ENCODE results near the gene ZNF90. TPM values are rescaled to one million over a fixed set of nuclear protein-coding genes. Genes with fewer than 3 reads are reported as not detected.

ZNF90 gene
- total RNA-seq, 1 donor from 2014 or later, result 3.0 TPM

GRCh38 chr19:20153281-20153680 lies 75.5 kb downstream of the ZNF90 start:
- Mint-ChIP-seq H3K9me3 (ENCODE audit: unreplicated experiment) (peaks cover 13% of the 10 kb centered on the region), H3K4me1 (ENCODE audit: unreplicated experiment) (no peaks in the 10 kb centered on the region), H3K27ac (ENCODE audit: unreplicated experiment) (no peak overlapping the region), H3K27me3 (ENCODE audit: unreplicated experiment) (no peaks in the 10 kb centered on the region), H3K36me3 (ENCODE audit: unreplicated experiment) (no peaks in the 10 kb centered on the region), H3K4me3 (ENCODE audit: unreplicated experiment) (no peak overlapping the region)
- DNase-seq (ENCODE audit: extremely low spot score, unreplicated experiment), result no peak
- TF ChIP-seq CTCF (IDR thresholded peaks at IDR 0.05), result no peak

- no peaks in the 10 kb centered on the region for H3K4me1 Mint-ChIP-seq (ENCODE audit: unreplicated experiment)
- TF ChIP-seq CTCF (IDR thresholded peaks at IDR 0.05), result no peak
- no peaks in the 10 kb centered on the region for H3K27me3 Mint-ChIP-seq (ENCODE audit: unreplicated experiment)
- H3K36me3 Mint-ChIP-seq (ENCODE audit: unreplicated experiment), result no peaks in the 10 kb centered on the region
- no peak overlapping the region for H3K4me3 Mint-ChIP-seq (ENCODE audit: unreplicated experiment)
- H3K9me3 Mint-ChIP-seq (ENCODE audit: unreplicated experiment), result peaks cover 27% of the 10 kb centered on the region
- no peak for DNase-seq (ENCODE audit: extremely low spot score, unreplicated experiment)
- no peak overlapping the region for H3K27ac Mint-ChIP-seq (ENCODE audit: unreplicated experiment)
Measured at GRCh38 chr19:20154636-20155035, 76.8 kb downstream of the ZNF90 start.

- no peaks in the 10 kb centered on the region for H3K27me3 Mint-ChIP-seq (ENCODE audit: unreplicated experiment)
- no peak for DNase-seq (ENCODE audit: extremely low spot score, unreplicated experiment)
- peaks cover 34% of the 10 kb centered on the region for H3K9me3 Mint-ChIP-seq (ENCODE audit: unreplicated experiment)
- H3K27ac Mint-ChIP-seq (ENCODE audit: unreplicated experiment), result no peak overlapping the region
- no peaks in the 10 kb centered on the region for H3K36me3 Mint-ChIP-seq (ENCODE audit: unreplicated experiment)
- H3K4me3 Mint-ChIP-seq (ENCODE audit: unreplicated experiment), result no peak overlapping the region
- H3K4me1 Mint-ChIP-seq (ENCODE audit: unreplicated experiment), result peaks cover 6% of the 10 kb centered on the region
- TF ChIP-seq CTCF (IDR thresholded peaks at IDR 0.05), result no peak
Measured at GRCh38 chr19:20162821-20163220, 85.0 kb downstream of the ZNF90 start.

GRCh38 chr19:20164456-20164855 lies 86.7 kb downstream of the ZNF90 start:
- Mint-ChIP-seq H3K9me3 (ENCODE audit: unreplicated experiment) (peaks cover 19% of the 10 kb centered on the region), H3K4me3 (ENCODE audit: unreplicated experiment) (no peak overlapping the region), H3K4me1 (ENCODE audit: unreplicated experiment) (peaks cover 9% of the 10 kb centered on the region)

GRCh38 chr19:20165971-20166592 lies 88.3 kb downstream of the ZNF90 start:
- Mint-ChIP-seq H3K27me3 (ENCODE audit: unreplicated experiment) (no peaks in the 10 kb centered on the region), H3K4me3 (ENCODE audit: unreplicated experiment) (no peak overlapping the region), H3K36me3 (ENCODE audit: unreplicated experiment) (peaks cover 11% of the 10 kb centered on the region), H3K27ac (ENCODE audit: unreplicated experiment) (no peak overlapping the region), H3K9me3 (ENCODE audit: unreplicated experiment) (peaks cover 16% of the 10 kb centered on the region), H3K4me1 (ENCODE audit: unreplicated experiment) (peaks cover 9% of the 10 kb centered on the region)
- no peak for TF ChIP-seq CTCF (IDR thresholded peaks at IDR 0.05)
- DNase-seq (ENCODE audit: extremely low spot score, unreplicated experiment), result no peak

More at GRCh38 chr19:20164456-20164855, 86.7 kb downstream of the ZNF90 start:
- Mint-ChIP-seq H3K27ac (ENCODE audit: unreplicated experiment) (no peak overlapping the region), H3K36me3 (ENCODE audit: unreplicated experiment) (peaks cover 2% of the 10 kb centered on the region), H3K27me3 (ENCODE audit: unreplicated experiment) (no peaks in the 10 kb centered on the region)
- no peak for TF ChIP-seq CTCF (IDR thresholded peaks at IDR 0.05)
- no peak for DNase-seq (ENCODE audit: extremely low spot score, unreplicated experiment)
